Myocyte (in vitro differentiated cells): ENCODE data around the gene CFAP54. TPM values are rescaled to one million over a fixed set of nuclear protein-coding genes. Genes with fewer than 3 reads are reported as not detected.

Experiments used
- DNase-seq: peaks from one replicate; pipeline ENCODE4 v3.0.0-alpha.2; 2012; ENCODE audit warnings: low read depth
- total RNA-seq: library from RNA; depleted of rRNA; stranded (reverse); fragments of >200 nt; gene quantifications from 2 replicates; pipeline ENCODE4 v1.2.3, GENCODE V29; 2014

CFAP54 gene
- total RNA-seq, 1 donor from 2014 or later, result 0.67 TPM

- no peak for DNase-seq
Observed at GRCh38 chr12:96812153-96812552, 322.8 kb downstream of the CFAP54 start.

- DNase-seq, result peak; percentile 9
Observed at GRCh38 chr12:96814200-96814599, 324.8 kb downstream of the CFAP54 start.

GRCh38 chr12:96821592-96821991, 332.2 kb downstream of the CFAP54 start:
- DNase-seq, result no peak

GRCh38 chr12:96822641-96823040, 333.3 kb downstream of the CFAP54 start:
- no peak for DNase-seq

GRCh38 chr12:96824074-96824837, 334.9 kb downstream of the CFAP54 start:
- no peak for DNase-seq

- DNase-seq, result no peak
Observed at GRCh38 chr12:96824838-96825236, 335.5 kb downstream of the CFAP54 start.

GRCh38 chr12:96828169-96828789, 338.9 kb downstream of the CFAP54 start:
- DNase-seq, result peak; percentile 6

- no peak for DNase-seq
Observed at GRCh38 chr12:96829354-96829753, 340.0 kb downstream of the CFAP54 start.

GRCh38 chr12:96831346-96831745, 342.0 kb downstream of the CFAP54 start:
- no peak for DNase-seq

GRCh38 chr12:96846293-96846692, 356.9 kb downstream of the CFAP54 start:
- DNase-seq, result no peak

- no peak for DNase-seq
Observed at GRCh38 chr12:96850676-96851075, 361.3 kb downstream of the CFAP54 start.

- no peak for DNase-seq
Observed at GRCh38 chr12:96858162-96858561, 368.8 kb downstream of the CFAP54 start.

GRCh38 chr12:96861656-96862055, 372.3 kb downstream of the CFAP54 start:
- peak; percentile 38 for DNase-seq

- DNase-seq, result no peak
Observed at GRCh38 chr12:96862326-96862725, 372.9 kb downstream of the CFAP54 start.

- DNase-seq, result no peak
Observed at GRCh38 chr12:96864335-96864734, 375.0 kb downstream of the CFAP54 start.

GRCh38 chr12:96866801-96867590, 377.6 kb downstream of the CFAP54 start:
- no peak for DNase-seq

GRCh38 chr12:96870946-96871345, 381.6 kb downstream of the CFAP54 start:
- DNase-seq, result peak; percentile 36

GRCh38 chr12:96872961-96873360, 383.6 kb downstream of the CFAP54 start:
- DNase-seq, result no peak

GRCh38 chr12:96874211-96874610, 384.8 kb downstream of the CFAP54 start:
- no peak for DNase-seq

GRCh38 chr12:96876966-96877365, 387.6 kb downstream of the CFAP54 start:
- DNase-seq, result no peak

GRCh38 chr12:96878704-96879103, 389.3 kb downstream of the CFAP54 start:
- peak; percentile 5 for DNase-seq

GRCh38 chr12:96879301-96879700, 389.9 kb downstream of the CFAP54 start:
- DNase-seq, result peak; percentile 64
